CD4-positive, alpha-beta memory T cell (primary cell): ENCODE results near the gene ASCL2. TPM values are rescaled to one million over a fixed set of nuclear protein-coding genes. Genes with fewer than 3 reads are reported as not detected.

ENCODE experiments used
- polyA plus RNA-seq, 2 donors: library from polyadenylated mRNA; unstranded; fragments of 300-500 nt; fragmentation: Illumina TruSeq; gene quantifications; one replicate each; pipeline ENCODE4 v1.2.3, GENCODE V29; 2021
- total RNA-seq, 2 experiments: library from RNA; stranded (reverse); gene quantifications; one replicate each; pipeline ENCODE4 v1.2.3, GENCODE V29; 2021

The ASCL2 gene
- total and polyA plus RNA-seq, 4 experiments from 2014 or later, result 0.29 to 0.57 TPM; not detected in 2

Other genes starting within 250 kb of the ASCL2 start
- not detected for gene IGF2, start 131.2 kb downstream of the ASCL2 start, total RNA-seq
- not detected for gene IGF2, start 131.2 kb downstream of the ASCL2 start, polyA plus RNA-seq
- gene INS, start 109.4 kb downstream of the ASCL2 start, total RNA-seq, result not detected
- not detected for gene INS, start 109.4 kb downstream of the ASCL2 start, polyA plus RNA-seq
- not detected for gene TH, start 98.8 kb downstream of the ASCL2 start, total RNA-seq
- not detected for gene TH, start 98.8 kb downstream of the ASCL2 start, polyA plus RNA-seq
- gene C11orf21, start 31.3 kb upstream of the ASCL2 start, total RNA-seq, result 10 to 100 TPM; 64.5 to 65.6 TPM
- 10 to 100 TPM in 1 of 2 donors, 1 to 10 TPM in 1; 9.4 to 10.8 TPM for gene C11orf21, start 31.3 kb upstream of the ASCL2 start, polyA plus RNA-seq
- 10 to 100 TPM; 41.5 to 50.2 TPM for gene TSPAN32, start 31.4 kb upstream of the ASCL2 start, total RNA-seq
- 10 to 100 TPM; 14.6 to 52.7 TPM for gene TSPAN32, start 31.4 kb upstream of the ASCL2 start, polyA plus RNA-seq
- gene CD81, start 106.7 kb upstream of the ASCL2 start, total RNA-seq, result 100 to 1,000 TPM; 113 to 118 TPM
- gene CD81, start 106.7 kb upstream of the ASCL2 start, polyA plus RNA-seq, result 10 to 100 TPM; 15.2 to 54.1 TPM
- 10 to 100 TPM; 58.6 to 65.8 TPM for gene TSSC4, start 130.2 kb upstream of the ASCL2 start, total RNA-seq
- gene TSSC4, start 130.2 kb upstream of the ASCL2 start, polyA plus RNA-seq, result 10 to 100 TPM; 54.6 to 79.8 TPM
- gene TRPM5, start 173.9 kb upstream of the ASCL2 start, total RNA-seq, result under 1 TPM; 0.19 to 0.23 TPM
- not detected for gene TRPM5, start 173.9 kb upstream of the ASCL2 start, polyA plus RNA-seq
- gene KCNQ1, start 174.4 kb upstream of the ASCL2 start, total RNA-seq, result 10 to 100 TPM; 21.4 to 21.6 TPM
- 10 to 100 TPM in 1 of 2 donors, 1 to 10 TPM in 1; 5.4 to 21.7 TPM for gene KCNQ1, start 174.4 kb upstream of the ASCL2 start, polyA plus RNA-seq